SK-N-SH (cell line): ENCODE measurements around the gene ARHGEF25. TPM values are rescaled to one million over a fixed set of nuclear protein-coding genes. Genes with fewer than 3 reads are reported as not detected.

Experiments used
- CTCF ChIA-PET: fragments of 300-600, 350-600 bp; formaldehyde crosslinking; extraction: SDS; loops from one replicate; lab custom pipeline; 2021; lab: Yijun Ruan, JAX
- POLR2A ChIA-PET: fragments of 350-600 bp; sonication (Branson Sonifier 250); formaldehyde crosslinking; extraction: SDS; loops from one replicate; lab custom pipeline; 2020; ENCODE audit warnings: antibody characterized with exemption, inconsistent platforms; lab: Yijun Ruan, JAX
- DNase-seq: peaks from one replicate; pipeline ENCODE4 v3.0.0; 2012
- H2AFZ ChIP-seq: fragments of 200-600 bp; sonication (generic); 2 replicates; pipeline ENCODE4 v1.8.1; 2016; ENCODE audit warnings: antibody characterized with exemption, mild to moderate bottlenecking, low read depth
- H3F3A ChIP-seq: fragments of 200-600 bp; sonication (generic); replicated peaks from 2 replicates; pipeline ENCODE3; 2016; ENCODE audit warnings: antibody characterized with exemption, mild to moderate bottlenecking; ENCODE audit not compliant: insufficient read depth
- H3K27ac ChIP-seq, 2 experiments: fragments of 200-500 bp in 1 of 2; fragments of 200-600 bp in 1 of 2; sonication (Bioruptor generic) in 1 of 2; sonication (generic), shearing (Covaris generic) in 1 of 2; 2 replicates each; pipeline versions ENCODE4 v1.5.1 to v1.6.1; 2014 to 2016; ENCODE audit warnings: low read depth in 2 of 2, inconsistent platforms in 1 of 2, low read length in 1 of 2, mild to moderate bottlenecking in 1 of 2, mixed read lengths in 1 of 2
- H3K27me3 ChIP-seq: fragments of 200-600 bp; sonication (generic), shearing (Covaris generic); 2 replicates; pipeline ENCODE4 v1.6.1; 2016; ENCODE audit warnings: mixed run types; ENCODE audit not compliant: insufficient read depth
- H3K36me3 ChIP-seq, 2 experiments: fragments of 200-500 bp in 1 of 2; fragments of 200-600 bp in 1 of 2; sonication (Bioruptor generic) in 1 of 2; sonication (generic) in 1 of 2; replicated peaks in 1 of 2; 2 replicates each; pipeline versions ENCODE3 to v1.5.1; 2014 to 2016; ENCODE audit warnings: low read length in 1 of 2, mild to moderate bottlenecking in 1 of 2; ENCODE audit not compliant: insufficient read depth in 2 of 2, control insufficient read depth in 1 of 2
- H3K4me1 ChIP-seq, 2 experiments: fragments of 200-500 bp in 1 of 2; fragments of 200-600 bp in 1 of 2; sonication (Bioruptor generic) in 1 of 2; sonication (generic), shearing (Covaris generic) in 1 of 2; 2 replicates each; pipeline versions ENCODE4 v1.5.1 to v1.6.1; 2014 to 2016; ENCODE audit warnings: low read depth in 1 of 2, low read length in 1 of 2, mixed run types in 1 of 2; ENCODE audit not compliant: insufficient read depth in 2 of 2, control insufficient read depth in 1 of 2
- H3K4me2 ChIP-seq: fragments of 200-600 bp; sonication (generic), shearing (Covaris generic); 2 replicates; pipeline ENCODE4 v1.6.1; 2017; ENCODE audit warnings: mixed run types
- H3K4me3 ChIP-seq, 2 experiments: fragments of 200-500 bp in 1 of 2; fragments of 200-600 bp in 1 of 2; sonication (Bioruptor generic) in 1 of 2; sonication (generic), shearing (Covaris generic) in 1 of 2; 2 replicates each; pipeline versions ENCODE4 v1.5.1 to v1.8.1; 2014 to 2016; ENCODE audit warnings: low read depth in 2 of 2, inconsistent platforms in 1 of 2, low read length in 1 of 2, mild to moderate bottlenecking in 1 of 2, mixed read lengths in 1 of 2, moderate library complexity in 1 of 2
- H3K79me2 ChIP-seq: fragments of 200-600 bp; sonication (generic); 2 replicates; pipeline ENCODE4 v1.8.1; 2017; ENCODE audit warnings: mild to moderate bottlenecking; ENCODE audit not compliant: insufficient read depth
- H3K9ac ChIP-seq: fragments of 200-600 bp; sonication (generic); 2 replicates; pipeline ENCODE4 v1.6.1; 2017; ENCODE audit warnings: mixed run types
- H3K9me2 ChIP-seq: fragments of 200-600 bp; sonication (generic); 2 replicates; pipeline ENCODE4 v1.6.1; 2017; ENCODE audit warnings: mixed run types
- H3K9me3 ChIP-seq: fragments of 200-600 bp; sonication (generic); 2 replicates; pipeline ENCODE4 v1.6.1; 2017; ENCODE audit warnings: mixed run types, mild to moderate bottlenecking, moderate library complexity
- H4K20me1 ChIP-seq: fragments of 200-600 bp; sonication (generic); 2 replicates; pipeline ENCODE4 v1.6.1; 2017; ENCODE audit warnings: mild to moderate bottlenecking, mixed run types; ENCODE audit not compliant: insufficient read depth
- EZH2phosphoT487 ChIP-seq: fragments of 200-600 bp; sonication (generic); IDR thresholded peaks from 2 replicates; pipeline ENCODE4 v1.6.1; 2017; ENCODE audit warnings: low read depth, mixed run types, mild to moderate bottlenecking, antibody characterized with exemption, moderate library complexity, borderline replicate concordance
- FOSL2 ChIP-seq: IDR thresholded peaks from 2 replicates; pipeline ENCODE4 v1.4.0; 2012; ENCODE audit warnings: low read depth, mild to moderate bottlenecking, moderate library complexity, borderline replicate concordance
- JUND ChIP-seq: IDR thresholded peaks from 2 replicates; pipeline ENCODE4 v1.4.0; 2012
- MXI1 ChIP-seq: IDR thresholded peaks from 2 replicates; pipeline ENCODE4 v1.6.1; 2012; ENCODE audit warnings: mild to moderate bottlenecking, low read depth, low read length, improper control_type of control experiment
- NRF1 ChIP-seq: IDR thresholded peaks from 2 replicates; pipeline ENCODE4 v1.6.1; 2012; ENCODE audit warnings: low read depth, mild to moderate bottlenecking, low read length
- POLR2AphosphoS5 ChIP-seq: IDR thresholded peaks from 2 replicates; pipeline ENCODE4 v1.6.1; 2012; ENCODE audit warnings: low read depth, low read length
- RXRA ChIP-seq: IDR thresholded peaks from 2 replicates; pipeline ENCODE4 v1.4.0; 2012; ENCODE audit warnings: low read depth, mild to moderate bottlenecking, borderline replicate concordance
- TAF1 ChIP-seq: IDR thresholded peaks from 2 replicates; pipeline ENCODE4 v1.6.1; 2012; ENCODE audit warnings: low read depth, mild to moderate bottlenecking, low read length, moderate library complexity, borderline replicate concordance
- YY1 ChIP-seq: IDR thresholded peaks from 2 replicates; pipeline ENCODE4 v1.4.0; 2012; ENCODE audit warnings: low read depth, mild to moderate bottlenecking
- WGBS: methylation state at CpG from one replicate; pipeline ENCODE4 v1.1.6; 2017; ENCODE audit warnings: low lambda C conversion rate; 5-methylcytosine and 5-hydroxymethylcytosine counted together
- polyA plus RNA-seq, 3 experiments: library from polyadenylated mRNA; depleted of rRNA; stranded (reverse); fragments of >200 nt; gene quantifications; 2 replicates each; pipeline ENCODE4 v1.2.3, GENCODE V29; 2012

The ARHGEF25 gene
- polyA plus RNA-seq, 1 of the 3 experiments (the other 2 are of a cell fraction): 48.1 TPM

- DNase-seq: peak; percentile 74
- Histone ChIP-seq H3K9me2 (no peaks in the 10 kb centered on the region), H3F3A (peaks cover 6% of the 10 kb centered on the region), H3K4me2 (peak overlapping the region; percentile 77), H2AFZ (peak overlapping the region; percentile 79; the same call in 1 of the 2 replicates), H3K27ac (peak overlapping the region; percentile 61 to 97; a peak in 3 of 4 replicates), H3K9ac (peak overlapping the region; percentile 96), H3K79me2 (peaks cover 6% of the 10 kb centered on the region; the same call in 1 of the 2 replicates), H3K4me3 (peak overlapping the region; percentile 86 to 91), H3K27me3 (no peaks in the 10 kb centered on the region), H3K36me3 (peaks cover 6 to 51% of the 10 kb centered on the region in 2 experiments), H4K20me1 (no peaks in the 10 kb centered on the region), H3K4me1 (peaks cover 9 to 23% of the 10 kb centered on the region in 2 experiments; a peak in 3 of 4 replicates), H3K9me3 (no peaks in the 10 kb centered on the region)
- TF ChIP-seq MXI1 (no peak), TAF1 (0 out of 2 replicates have a peak, but pooled peaks have one; percentile 16), POLR2AphosphoS5 (0 out of 2 replicates have a peak, but pooled peaks have one; percentile 28)
- ChIA-PET CTCF (interaction anchor here (0.6 to 7.6 kb wide), 6 partner anchors 14 to 1417 kb away, joined by 3 to 65 read pairs (median 6); partner anchors contain the start of gene B4GALNT1), POLR2A (interaction anchor here (0.7 to 1.5 kb wide), 5 partner anchors 9 to 75 kb away, joined by 3 to 5 read pairs (median 3); no protein-coding TSS in a partner anchor)
- 17% methylated on average over 15 of the region's 25 CpGs for WGBS
Observed at GRCh38 chr12:57604992-57605810, 6.0 kb upstream of the ARHGEF25 start.

DNA sequence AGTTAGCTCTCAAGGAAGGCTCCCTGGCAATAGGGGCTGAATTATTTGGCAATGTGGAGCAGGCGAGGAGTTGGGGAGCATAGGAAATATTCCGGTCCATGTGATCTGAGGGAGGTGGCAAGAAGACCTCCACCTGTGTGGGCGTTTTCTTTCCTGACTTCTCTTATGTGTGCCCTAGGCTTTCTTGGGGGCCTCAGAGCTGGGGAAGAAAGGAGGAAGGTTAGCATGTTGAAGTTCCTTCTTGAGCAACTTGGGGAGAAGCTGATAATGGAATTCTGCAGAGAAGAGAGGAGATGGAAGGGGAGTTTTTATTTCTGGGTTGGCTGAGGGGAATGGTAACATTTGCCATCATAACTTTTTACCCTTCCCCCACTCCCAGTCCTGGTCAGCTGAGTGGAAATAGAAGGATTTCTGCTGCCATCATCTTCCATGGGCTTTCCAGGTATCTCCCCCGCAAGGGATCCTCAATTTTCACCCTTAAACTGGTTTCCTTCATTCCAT, 5.4 kb upstream of the ARHGEF25 start:
- Histone ChIP-seq H3F3A (peaks cover 6% of the 10 kb centered on the region), H4K20me1 (no peaks in the 10 kb centered on the region), H3K4me2 (peak overlapping the region; percentile 77), H2AFZ (peak overlapping the region; percentile 79; the same call in 1 of the 2 replicates), H3K27ac (no peak overlapping the region), H3K9me3 (no peaks in the 10 kb centered on the region), H3K9me2 (no peaks in the 10 kb centered on the region), H3K4me1 (peaks cover 9 to 29% of the 10 kb centered on the region in 2 experiments; a peak in 3 of 4 replicates), H3K36me3 (peaks cover 4 to 46% of the 10 kb centered on the region in 2 experiments), H3K4me3 (peak overlapping the region; percentile 86 to 91; a peak in 3 of 4 replicates), H3K79me2 (peaks cover 6% of the 10 kb centered on the region; the same call in 1 of the 2 replicates), H3K27me3 (no peaks in the 10 kb centered on the region), H3K9ac (peak overlapping the region; percentile 96; the same call in 1 of the 2 replicates)
- DNase-seq: no peak
- 80% methylated on average over 4 of the region's 4 CpGs for WGBS
- TF ChIP-seq NRF1 (no peak), FOSL2 (no peak), JUND (no peak), POLR2AphosphoS5 (no peak), EZH2phosphoT487 (no peak), YY1 (no peak), RXRA (no peak)
- CTCF ChIA-PET: interaction anchor here (0.6 to 7.6 kb wide), 7 partner anchors 14 to 1417 kb away, joined by 3 to 65 read pairs (median 6); partner anchors contain the start of gene B4GALNT1
- POLR2A ChIA-PET: interaction anchor here (0.8 to 1.5 kb wide), 3 partner anchors 9 to 11 kb away, joined by 3 to 5 read pairs (median 4); no protein-coding TSS in a partner anchor
